ENCODE data around the gene SNAP91. TPM values are rescaled to one million over a fixed set of nuclear protein-coding genes. Genes with fewer than 3 reads are reported as not detected.

Gene SNAP91
- total RNA-seq, 1 donor from 2014 or later = 2.1 TPM

DNA sequence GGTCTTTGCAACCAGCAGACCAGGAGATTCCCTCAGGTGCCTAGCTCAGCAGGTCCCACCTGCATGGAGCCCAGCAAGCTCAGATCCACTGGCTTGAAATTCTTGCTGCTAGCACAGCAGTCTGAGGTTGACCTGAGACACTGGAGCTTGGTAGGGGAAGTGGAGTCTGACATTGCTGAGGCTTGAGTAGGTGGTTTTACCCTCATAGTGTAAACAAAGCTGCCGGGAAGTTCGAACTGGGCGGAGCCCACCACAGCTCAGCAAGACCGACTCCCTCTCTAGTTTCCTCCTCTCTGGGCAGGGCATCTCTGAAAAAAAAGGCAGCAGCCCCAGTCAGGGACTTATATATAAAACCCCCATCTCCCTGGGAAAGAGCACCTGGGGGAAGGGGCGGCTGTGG lies 162.3 kb downstream of the SNAP91 start:
- DNase-seq (ENCODE audit: low spot score, unreplicated experiment) = no peak
- H3K27me3 Mint-ChIP-seq = no peaks in the 10 kb centered on the region
- no peak overlapping the region for H3K4me3 Mint-ChIP-seq (ENCODE audit: low read depth)
- peaks cover 2% of the 10 kb centered on the region for H3K9me3 Mint-ChIP-seq (ENCODE audit: low read depth)
- no peaks in the 10 kb centered on the region for H3K4me1 Mint-ChIP-seq (ENCODE audit: low read depth)
- no peak overlapping the region for H3K27ac Mint-ChIP-seq
- TF ChIP-seq, protein P1, sequence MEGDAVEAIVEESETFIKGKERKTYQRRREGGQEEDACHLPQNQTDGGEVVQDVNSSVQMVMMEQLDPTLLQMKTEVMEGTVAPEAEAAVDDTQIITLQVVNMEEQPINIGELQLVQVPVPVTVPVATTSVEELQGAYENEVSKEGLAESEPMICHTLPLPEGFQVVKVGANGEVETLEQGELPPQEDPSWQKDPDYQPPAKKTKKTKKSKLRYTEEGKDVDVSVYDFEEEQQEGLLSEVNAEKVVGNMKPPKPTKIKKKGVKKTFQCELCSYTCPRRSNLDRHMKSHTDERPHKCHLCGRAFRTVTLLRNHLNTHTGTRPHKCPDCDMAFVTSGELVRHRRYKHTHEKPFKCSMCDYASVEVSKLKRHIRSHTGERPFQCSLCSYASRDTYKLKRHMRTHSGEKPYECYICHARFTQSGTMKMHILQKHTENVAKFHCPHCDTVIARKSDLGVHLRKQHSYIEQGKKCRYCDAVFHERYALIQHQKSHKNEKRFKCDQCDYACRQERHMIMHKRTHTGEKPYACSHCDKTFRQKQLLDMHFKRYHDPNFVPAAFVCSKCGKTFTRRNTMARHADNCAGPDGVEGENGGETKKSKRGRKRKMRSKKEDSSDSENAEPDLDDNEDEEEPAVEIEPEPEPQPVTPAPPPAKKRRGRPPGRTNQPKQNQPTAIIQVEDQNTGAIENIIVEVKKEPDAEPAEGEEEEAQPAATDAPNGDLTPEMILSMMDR (IDR thresholded peaks at IDR 0.05; ENCODE audit: unreplicated experiment) = no peak
- no peaks in the 10 kb centered on the region for H3K36me3 Mint-ChIP-seq (ENCODE audit: insufficient read depth)

DNA sequence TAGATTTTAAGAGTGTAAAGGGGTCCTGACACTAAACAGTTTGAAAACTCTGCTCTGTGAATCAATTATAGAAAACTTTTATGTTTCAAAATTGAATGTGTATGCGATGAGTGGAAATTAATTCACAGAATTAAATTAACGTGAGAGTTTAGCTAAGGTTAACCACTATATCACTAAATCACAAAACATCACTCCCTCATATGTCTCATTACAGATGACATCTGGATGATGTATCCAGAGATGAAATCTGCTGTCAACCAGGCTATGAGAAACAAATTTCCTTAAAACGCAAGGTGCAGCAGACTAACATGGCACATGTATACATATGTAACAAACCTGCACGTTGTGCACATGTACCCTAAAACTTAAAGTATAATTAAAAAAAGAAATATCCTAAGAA lies 169.2 kb downstream of the SNAP91 start:
- H3K36me3 Mint-ChIP-seq (ENCODE audit: insufficient read depth) = no peaks in the 10 kb centered on the region
- H3K4me1 Mint-ChIP-seq (ENCODE audit: low read depth) = no peaks in the 10 kb centered on the region
- no peak overlapping the region for H3K4me3 Mint-ChIP-seq (ENCODE audit: low read depth)
- H3K27ac Mint-ChIP-seq = no peak overlapping the region
- DNase-seq (ENCODE audit: low spot score, unreplicated experiment) = no peak
- TF ChIP-seq, protein P1 (IDR thresholded peaks at IDR 0.05; ENCODE audit: unreplicated experiment) = no peak
- peaks cover 5% of the 10 kb centered on the region for H3K9me3 Mint-ChIP-seq (ENCODE audit: low read depth)
- no peaks in the 10 kb centered on the region for H3K27me3 Mint-ChIP-seq

DNA sequence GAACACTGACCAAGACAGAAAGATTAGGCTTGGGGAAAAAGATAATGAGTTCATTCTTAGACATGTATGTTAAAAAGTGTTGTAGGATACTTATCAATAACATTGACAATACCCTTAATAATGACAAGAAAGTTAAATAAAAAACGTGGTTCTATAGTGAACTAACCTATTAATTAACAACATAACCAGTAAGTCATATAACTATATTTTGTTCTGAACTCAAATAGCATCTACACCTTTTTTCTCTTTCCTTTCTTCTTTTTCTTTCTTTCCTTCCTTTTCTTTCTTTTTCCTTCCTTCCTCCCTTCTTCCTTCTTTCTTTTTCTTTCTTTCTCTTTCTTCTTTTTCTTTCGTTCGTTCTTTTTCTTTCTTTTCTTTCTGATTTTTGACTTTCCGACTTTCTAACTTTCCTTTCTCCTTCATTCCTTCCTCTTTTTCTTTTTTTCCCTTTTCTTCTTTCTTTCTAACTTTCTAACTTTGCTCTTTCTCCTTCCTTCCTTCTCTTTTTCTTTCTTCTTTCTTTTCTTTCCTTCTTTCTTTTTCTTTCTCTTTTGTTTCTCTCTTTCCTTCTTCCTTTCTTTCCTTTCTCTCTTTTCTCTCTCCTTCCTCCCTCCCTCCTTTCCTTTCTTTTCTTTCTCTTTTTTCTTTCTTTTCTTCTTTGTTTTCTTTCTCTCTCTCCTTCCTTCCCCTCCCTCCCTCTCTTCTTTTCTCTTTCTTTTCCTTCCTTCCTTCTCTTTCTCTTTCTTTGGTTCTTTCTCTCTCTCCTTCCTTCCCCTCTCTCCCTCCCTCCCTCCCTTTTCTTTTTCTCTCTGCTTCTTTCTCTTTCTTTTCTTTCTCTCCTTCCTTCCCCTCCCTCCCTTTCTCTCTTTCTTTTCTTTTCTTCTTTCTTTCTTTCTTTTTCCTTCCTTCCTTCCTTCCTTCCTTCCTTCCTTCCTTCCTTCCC lies 172.0 kb downstream of the SNAP91 start:
- no peaks in the 10 kb centered on the region for H3K4me1 Mint-ChIP-seq (ENCODE audit: low read depth)
- TF ChIP-seq, protein P1 (IDR thresholded peaks at IDR 0.05; ENCODE audit: unreplicated experiment) = no peak
- peaks cover 3% of the 10 kb centered on the region for H3K9me3 Mint-ChIP-seq (ENCODE audit: low read depth)
- H3K27me3 Mint-ChIP-seq = no peaks in the 10 kb centered on the region
- H3K27ac Mint-ChIP-seq = no peak overlapping the region
- no peaks in the 10 kb centered on the region for H3K36me3 Mint-ChIP-seq (ENCODE audit: insufficient read depth)
- no peak overlapping the region for H3K4me3 Mint-ChIP-seq (ENCODE audit: low read depth)
- no peak for DNase-seq (ENCODE audit: low spot score, unreplicated experiment)

GRCh38 chr6:83536034-83536646 lies 172.8 kb downstream of the SNAP91 start:
- Mint-ChIP-seq H3K36me3 (ENCODE audit: insufficient read depth) (no peaks in the 10 kb centered on the region), H3K27me3 (no peaks in the 10 kb centered on the region), H3K27ac (no peak overlapping the region), H3K4me3 (ENCODE audit: low read depth) (no peak overlapping the region), H3K4me1 (ENCODE audit: low read depth) (no peaks in the 10 kb centered on the region), H3K9me3 (ENCODE audit: low read depth) (peaks cover 3% of the 10 kb centered on the region)
- TF ChIP-seq, protein P1 (IDR thresholded peaks at IDR 0.05; ENCODE audit: unreplicated experiment) = peak; percentile 70
- DNase-seq (ENCODE audit: low spot score, unreplicated experiment) = peak; percentile 19

DNA sequence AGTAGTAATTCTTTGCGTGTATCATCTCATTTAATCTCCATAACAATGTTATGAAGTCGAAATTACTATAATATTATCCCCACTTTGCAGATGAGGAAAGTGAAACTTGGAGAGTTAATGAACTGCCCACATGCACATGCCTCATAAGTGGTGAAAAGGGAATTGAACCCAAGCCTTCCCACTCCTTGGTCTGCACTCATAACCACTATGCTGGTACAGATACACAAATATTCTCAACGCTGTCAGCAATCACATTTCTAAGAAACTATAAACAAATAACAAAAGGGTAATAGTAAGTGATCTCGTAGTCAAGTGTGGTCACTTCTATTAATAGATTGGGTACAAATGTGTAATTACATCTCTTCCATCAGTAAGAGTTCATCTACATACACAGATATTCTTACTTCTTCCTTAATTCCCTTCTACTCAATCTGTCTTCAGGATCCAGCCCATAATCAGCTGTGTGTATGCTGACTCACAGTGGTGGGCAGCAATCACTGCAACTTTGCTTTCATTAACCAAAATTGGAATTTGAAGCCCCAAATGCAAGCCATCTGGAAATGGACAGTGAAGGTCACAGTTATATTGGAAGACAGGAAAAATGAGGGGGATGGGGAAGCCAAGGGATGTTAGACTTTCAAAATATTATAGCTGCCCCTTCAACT lies 190.0 kb downstream of the SNAP91 start:
- H3K4me1 Mint-ChIP-seq (ENCODE audit: low read depth) = peaks cover 4% of the 10 kb centered on the region
- no peak overlapping the region for H3K4me3 Mint-ChIP-seq (ENCODE audit: low read depth)
- TF ChIP-seq, protein P1 (IDR thresholded peaks at IDR 0.05; ENCODE audit: unreplicated experiment) = no peak
- no peak overlapping the region for H3K27ac Mint-ChIP-seq
- H3K9me3 Mint-ChIP-seq (ENCODE audit: low read depth) = no peaks in the 10 kb centered on the region
- H3K27me3 Mint-ChIP-seq = no peaks in the 10 kb centered on the region
- no peak for DNase-seq (ENCODE audit: low spot score, unreplicated experiment)
- no peaks in the 10 kb centered on the region for H3K36me3 Mint-ChIP-seq (ENCODE audit: insufficient read depth)
